Nephron (organoid): ENCODE data around the gene MAGI2.

Experiments
- H3K27ac Mint-ChIP-seq, 3 experiments: 2 replicates each; pipeline ENCODE4 v1.8.0; 2020; ENCODE audit warnings: mixed read lengths in 3 of 3, mild to moderate bottlenecking in 2 of 3, moderate library complexity in 1 of 3
- H3K27me3 Mint-ChIP-seq: 2 replicates; pipeline ENCODE4 v1.8.0; 2021; ENCODE audit warnings: low read depth, mild to moderate bottlenecking, moderate library complexity, mixed read lengths
- H3K36me3 Mint-ChIP-seq: 2 replicates; pipeline ENCODE4 v1.8.0; 2020; ENCODE audit warnings: low read depth, mixed read lengths
- H3K4me1 Mint-ChIP-seq: 2 replicates; pipeline ENCODE4 v1.8.0; 2020; ENCODE audit warnings: mixed read lengths
- H3K4me3 Mint-ChIP-seq, 3 experiments: 2 replicates each; pipeline ENCODE4 v1.8.0; 2020; ENCODE audit warnings: mild to moderate bottlenecking in 3 of 3, mixed read lengths in 3 of 3, moderate library complexity in 2 of 3
- H3K9me3 Mint-ChIP-seq: 2 replicates; pipeline ENCODE4 v1.8.0; 2020; ENCODE audit warnings: mixed read lengths
- TF ChIP-seq, protein P1 (sequence below), 3 experiments: fragments of 200-600 bp; sonication (generic); IDR thresholded peaks; one replicate each; pipeline ENCODE4 v1.5.0; 2021; ENCODE audit warnings: antibody characterized with exemption in 3 of 3; ENCODE audit not compliant: unreplicated experiment in 3 of 3

Gene MAGI2

DNA sequence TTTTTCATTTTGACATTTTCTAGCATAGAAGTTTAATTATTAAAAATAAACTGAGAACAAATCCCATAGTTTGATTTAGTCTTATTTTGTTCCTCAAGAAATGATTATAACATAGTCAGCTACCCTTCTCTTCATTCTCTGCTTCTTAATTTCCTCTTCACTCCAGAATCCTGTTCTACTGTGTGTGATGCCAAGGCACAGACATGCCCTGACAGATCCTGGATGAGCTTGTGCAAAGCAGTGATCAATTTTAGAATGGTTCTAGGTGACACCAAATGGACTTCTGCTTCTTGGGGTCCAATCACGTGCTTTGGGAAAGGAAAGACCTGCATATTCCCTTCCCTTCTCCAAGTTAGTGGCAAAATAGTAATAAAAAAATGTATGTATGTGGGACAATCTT is 665.6 kb downstream of the MAGI2 start:
- no peaks in the 10 kb centered on the region for H3K27me3 Mint-ChIP-seq
- no peaks in the 10 kb centered on the region for H3K4me1 Mint-ChIP-seq
- no peaks in the 10 kb centered on the region for H3K9me3 Mint-ChIP-seq
- H3K36me3 Mint-ChIP-seq = no peaks in the 10 kb centered on the region
- H3K27ac Mint-ChIP-seq = no peak overlapping the region
- TF ChIP-seq, protein P1, sequence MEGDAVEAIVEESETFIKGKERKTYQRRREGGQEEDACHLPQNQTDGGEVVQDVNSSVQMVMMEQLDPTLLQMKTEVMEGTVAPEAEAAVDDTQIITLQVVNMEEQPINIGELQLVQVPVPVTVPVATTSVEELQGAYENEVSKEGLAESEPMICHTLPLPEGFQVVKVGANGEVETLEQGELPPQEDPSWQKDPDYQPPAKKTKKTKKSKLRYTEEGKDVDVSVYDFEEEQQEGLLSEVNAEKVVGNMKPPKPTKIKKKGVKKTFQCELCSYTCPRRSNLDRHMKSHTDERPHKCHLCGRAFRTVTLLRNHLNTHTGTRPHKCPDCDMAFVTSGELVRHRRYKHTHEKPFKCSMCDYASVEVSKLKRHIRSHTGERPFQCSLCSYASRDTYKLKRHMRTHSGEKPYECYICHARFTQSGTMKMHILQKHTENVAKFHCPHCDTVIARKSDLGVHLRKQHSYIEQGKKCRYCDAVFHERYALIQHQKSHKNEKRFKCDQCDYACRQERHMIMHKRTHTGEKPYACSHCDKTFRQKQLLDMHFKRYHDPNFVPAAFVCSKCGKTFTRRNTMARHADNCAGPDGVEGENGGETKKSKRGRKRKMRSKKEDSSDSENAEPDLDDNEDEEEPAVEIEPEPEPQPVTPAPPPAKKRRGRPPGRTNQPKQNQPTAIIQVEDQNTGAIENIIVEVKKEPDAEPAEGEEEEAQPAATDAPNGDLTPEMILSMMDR (IDR thresholded peaks at IDR 0.05; ENCODE audit: unreplicated experiment in 3 of 3) = no peak
- H3K4me3 Mint-ChIP-seq = no peak overlapping the region

DNA sequence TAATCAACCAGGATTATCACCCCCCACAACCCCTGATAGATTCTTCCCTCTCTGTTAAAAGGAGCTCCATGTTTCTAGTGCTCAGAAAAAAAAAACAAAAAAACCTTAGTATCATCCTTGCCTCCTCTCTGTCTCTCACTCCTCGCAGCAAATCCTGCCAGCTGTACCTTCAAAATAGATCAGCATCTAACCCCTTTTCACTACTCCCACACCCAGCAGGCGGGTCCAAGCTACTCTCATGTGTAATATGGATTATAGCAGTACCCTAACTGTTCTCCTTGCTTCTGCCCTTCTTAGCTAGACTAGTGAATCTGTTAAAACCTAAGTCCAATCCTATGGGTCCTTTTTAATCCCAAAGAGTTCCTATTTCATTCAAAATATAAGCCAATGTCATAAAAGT is 667.4 kb downstream of the MAGI2 start:
- Mint-ChIP-seq H3K4me3 (no peak overlapping the region), H3K36me3 (no peaks in the 10 kb centered on the region), H3K4me1 (no peaks in the 10 kb centered on the region), H3K27ac (no peak overlapping the region), H3K27me3 (no peaks in the 10 kb centered on the region), H3K9me3 (no peaks in the 10 kb centered on the region)
- TF ChIP-seq, protein P1 (IDR thresholded peaks at IDR 0.05; ENCODE audit: unreplicated experiment in 3 of 3) = no peak

DNA sequence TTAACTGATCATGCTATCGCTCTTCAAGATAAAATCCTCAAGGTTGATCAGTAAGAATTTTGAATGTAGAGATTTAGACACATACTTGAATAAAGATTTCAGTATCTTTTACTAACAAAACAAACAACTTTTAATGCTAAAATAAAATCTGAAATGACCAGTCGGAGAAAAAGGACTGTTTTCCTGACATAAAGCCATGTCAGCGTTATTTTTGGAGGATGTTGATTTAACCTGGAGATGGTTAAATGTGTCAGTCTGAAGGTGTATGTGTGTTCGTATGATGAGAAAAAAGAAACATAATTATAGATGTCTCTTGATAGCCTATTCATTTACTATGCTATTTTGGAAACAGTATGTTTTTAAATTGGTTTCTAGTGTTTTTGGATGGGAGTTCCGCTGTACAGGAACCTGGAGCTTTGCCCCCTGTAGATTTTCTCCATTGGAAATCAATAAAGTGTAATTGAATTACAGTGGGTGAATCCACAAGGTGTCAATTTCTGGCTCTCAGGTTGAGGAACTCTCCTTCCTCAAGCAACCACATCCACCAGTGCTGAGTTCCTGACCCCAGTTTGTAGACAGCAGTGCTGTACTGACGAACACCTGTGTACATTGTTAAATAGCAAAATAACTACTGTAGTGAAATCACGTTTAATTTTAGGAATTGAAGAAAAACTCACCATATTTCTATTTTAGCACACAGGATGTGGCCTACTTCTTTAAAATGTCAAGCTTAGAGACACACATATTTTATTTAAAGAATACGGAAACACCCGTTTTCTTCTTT is 670.1 kb downstream of the MAGI2 start:
- TF ChIP-seq, protein P1 (IDR thresholded peaks at IDR 0.05; ENCODE audit: unreplicated experiment in 3 of 3) = no peak
- Mint-ChIP-seq H3K27me3 (no peaks in the 10 kb centered on the region), H3K36me3 (no peaks in the 10 kb centered on the region), H3K4me3 (no peak overlapping the region), H3K9me3 (no peaks in the 10 kb centered on the region), H3K4me1 (no peaks in the 10 kb centered on the region), H3K27ac (no peak overlapping the region)

DNA sequence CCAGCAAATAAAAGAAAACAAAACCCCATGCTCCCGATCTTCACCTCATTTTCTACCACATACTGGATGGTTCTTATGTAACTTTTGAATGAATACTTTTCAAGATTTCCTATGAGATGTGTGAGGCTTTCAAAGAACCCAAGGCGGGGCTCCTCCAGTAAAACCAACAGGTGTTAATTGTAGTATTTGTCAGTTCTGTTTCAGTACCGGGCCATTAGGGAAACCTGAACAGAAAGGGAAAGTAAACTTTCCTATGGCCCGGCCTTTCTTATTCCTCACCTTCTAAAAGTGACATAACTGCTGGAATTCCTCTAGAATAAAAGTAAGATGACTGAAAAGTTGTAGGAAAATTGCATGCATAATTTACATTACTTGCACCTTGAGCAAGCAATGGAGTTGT is 672.9 kb downstream of the MAGI2 start:
- Mint-ChIP-seq H3K4me3 (no peak overlapping the region), H3K27ac (no peak overlapping the region), H3K4me1 (no peaks in the 10 kb centered on the region), H3K36me3 (no peaks in the 10 kb centered on the region), H3K27me3 (no peaks in the 10 kb centered on the region), H3K9me3 (no peaks in the 10 kb centered on the region)
- TF ChIP-seq, protein P1 (IDR thresholded peaks at IDR 0.05; ENCODE audit: unreplicated experiment in 3 of 3) = no peak

DNA sequence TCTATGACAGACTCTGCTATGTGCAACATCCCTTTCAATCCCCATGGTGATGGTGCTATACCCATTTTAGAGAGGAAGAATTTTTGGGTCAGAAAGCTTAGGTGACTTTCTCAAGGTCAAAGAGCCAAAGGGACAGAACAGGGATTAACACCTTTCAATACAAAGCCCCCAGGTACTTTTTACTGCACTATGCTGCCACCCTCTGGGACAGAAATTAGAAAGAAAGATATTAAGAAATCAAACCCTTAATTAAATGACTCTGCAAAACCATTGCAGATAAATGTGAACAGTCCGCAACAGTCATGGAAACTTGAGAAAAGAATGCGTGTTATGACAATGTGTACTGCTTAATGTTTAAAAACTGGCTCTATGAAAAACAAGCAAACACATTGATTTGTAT is 673.7 kb downstream of the MAGI2 start:
- TF ChIP-seq, protein P1 (IDR thresholded peaks at IDR 0.05; ENCODE audit: unreplicated experiment in 3 of 3) = no peak
- Mint-ChIP-seq H3K4me1 (no peaks in the 10 kb centered on the region), H3K36me3 (no peaks in the 10 kb centered on the region), H3K27me3 (no peaks in the 10 kb centered on the region), H3K4me3 (no peak overlapping the region), H3K27ac (no peak overlapping the region), H3K9me3 (no peaks in the 10 kb centered on the region)

DNA sequence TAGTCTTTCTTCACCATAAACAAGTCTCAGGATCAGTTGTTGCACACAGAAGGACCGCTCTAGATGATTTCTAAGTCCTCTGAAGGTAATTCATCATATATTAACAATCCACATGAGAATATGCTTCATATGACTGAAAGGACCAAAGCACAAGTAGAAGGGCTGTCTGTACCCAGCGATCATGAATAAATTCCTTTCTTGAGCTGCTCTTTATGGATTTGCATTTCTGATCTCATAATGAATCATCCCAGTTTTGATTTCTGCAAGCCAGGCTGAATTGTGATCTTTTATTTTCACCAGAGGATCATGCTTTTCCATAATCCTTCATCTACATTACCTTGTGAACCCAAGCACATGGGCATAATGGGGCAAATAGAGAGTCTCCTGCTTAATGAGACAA is 675.6 kb downstream of the MAGI2 start:
- Mint-ChIP-seq H3K36me3 (no peaks in the 10 kb centered on the region), H3K4me3 (no peak overlapping the region), H3K4me1 (peaks cover 2% of the 10 kb centered on the region), H3K9me3 (no peaks in the 10 kb centered on the region), H3K27me3 (no peaks in the 10 kb centered on the region), H3K27ac (no peak overlapping the region)
- TF ChIP-seq, protein P1 (IDR thresholded peaks at IDR 0.05; ENCODE audit: unreplicated experiment in 3 of 3) = no peak
